Measurements from ENCODE around the gene DENND4C.
"Not testable (repeated sequence)": the region's sequence is repeated elsewhere in the genome, so short reads cannot be mapped to it uniquely, and the experiment has no call there.

The DENND4C gene

GRCh38 chr9:19224563-19224962, 5.9 kb upstream of the DENND4C start:
- DNase-seq (ENCODE audit: low spot score), result no peak

- DNase-seq (ENCODE audit: low spot score), result no peak
Measured at GRCh38 chr9:19229595-19230354, 718 bp upstream of the DENND4C start.

- DNase-seq (ENCODE audit: low spot score), result peak; percentile 10
Measured at GRCh38 chr9:19231126-19231903, 822 bp downstream of the DENND4C start.

GRCh38 chr9:19231904-19232822, 1.7 kb downstream of the DENND4C start:
- DNase-seq (ENCODE audit: low spot score), result no peak

- no peak for DNase-seq (ENCODE audit: low spot score)
Measured at GRCh38 chr9:19232823-19233194, 2.3 kb downstream of the DENND4C start.

GRCh38 chr9:19233344-19233743, 2.9 kb downstream of the DENND4C start:
- no peak for DNase-seq (ENCODE audit: low spot score)

GRCh38 chr9:19239955-19240354, 9.5 kb downstream of the DENND4C start:
- DNase-seq (ENCODE audit: low spot score), result no peak

GRCh38 chr9:19241728-19242127, 11.2 kb downstream of the DENND4C start:
- DNase-seq (ENCODE audit: low spot score), result no peak

GRCh38 chr9:19243366-19244033, 13.0 kb downstream of the DENND4C start:
- DNase-seq (ENCODE audit: low spot score), result no peak

GRCh38 chr9:19246891-19247290, 16.4 kb downstream of the DENND4C start:
- no peak for DNase-seq (ENCODE audit: low spot score)

GRCh38 chr9:19247420-19247819, 16.9 kb downstream of the DENND4C start:
- DNase-seq (ENCODE audit: low spot score), result no peak

GRCh38 chr9:19250346-19250745, 19.9 kb downstream of the DENND4C start:
- DNase-seq (ENCODE audit: low spot score), result not testable (repeated sequence)

GRCh38 chr9:19251203-19251602, 20.7 kb downstream of the DENND4C start:
- DNase-seq (ENCODE audit: low spot score), result not testable (repeated sequence)

GRCh38 chr9:19251622-19252021, 21.1 kb downstream of the DENND4C start:
- DNase-seq (ENCODE audit: low spot score), result not testable (repeated sequence)

- no peak for DNase-seq (ENCODE audit: low spot score)
Measured at GRCh38 chr9:19252174-19252884, 21.8 kb downstream of the DENND4C start.

GRCh38 chr9:19252885-19253219, 22.4 kb downstream of the DENND4C start:
- DNase-seq (ENCODE audit: low spot score), result no peak

- no peak for DNase-seq (ENCODE audit: low spot score)
Measured at GRCh38 chr9:19255112-19255511, 24.6 kb downstream of the DENND4C start.

GRCh38 chr9:19255821-19256220, 25.3 kb downstream of the DENND4C start:
- no peak for DNase-seq (ENCODE audit: low spot score)

GRCh38 chr9:19259665-19260255, 29.3 kb downstream of the DENND4C start:
- DNase-seq (ENCODE audit: low spot score), result not testable (repeated sequence)

- DNase-seq (ENCODE audit: low spot score), result not testable (repeated sequence)
Measured at GRCh38 chr9:19265602-19266001, 35.1 kb downstream of the DENND4C start.

Data from CD4-positive, alpha-beta T cell treated with Interleukin-2 at 100 ng/mL for 4 hours (primary cell).